Loucy (cell line): Measurements from ENCODE around the gene PLXNA3.

Source experiments
- H2AFZ ChIP-seq: fragments of 200-600 bp; sonication (generic); 2 replicates; pipeline ENCODE4 v1.6.0; 2016; ENCODE audit warnings: antibody characterized with exemption, mild to moderate bottlenecking, low read length, moderate library complexity
- H3F3A ChIP-seq: fragments of 200-600 bp; 2 replicates; pipeline ENCODE4 v1.6.0; 2016; ENCODE audit warnings: antibody characterized with exemption, low read depth, mild to moderate bottlenecking
- H3K27me3 ChIP-seq: fragments of 200-600 bp; sonication (generic); 2 replicates; pipeline ENCODE4 v1.6.1; 2014; ENCODE audit warnings: low read length, mild to moderate bottlenecking; ENCODE audit not compliant: insufficient read depth, poor library complexity, severe bottlenecking
- H3K36me3 ChIP-seq: fragments of 200-600 bp; sonication (generic); 2 replicates; pipeline ENCODE4 v1.6.1; 2016; ENCODE audit warnings: low read length; ENCODE audit not compliant: insufficient read depth
- H3K4me1 ChIP-seq: fragments of 200-600 bp; sonication (generic); 2 replicates; pipeline ENCODE4 v1.5.1; 2014; ENCODE audit warnings: low read length, mild to moderate bottlenecking; ENCODE audit not compliant: insufficient read depth, poor library complexity, severe bottlenecking
- H3K4me2 ChIP-seq: fragments of 200-600 bp; sonication (generic); 2 replicates; pipeline ENCODE4 v1.6.0; 2014; ENCODE audit warnings: antibody characterized with exemption, low read length, low read depth, mild to moderate bottlenecking; ENCODE audit not compliant: poor library complexity, severe bottlenecking
- H3K4me3 ChIP-seq: fragments of 200-600 bp; sonication (generic); 2 replicates; pipeline ENCODE4 v1.5.1; 2014; ENCODE audit warnings: low read length, mild to moderate bottlenecking, mixed read lengths; ENCODE audit not compliant: poor library complexity, severe bottlenecking
- H3K79me2 ChIP-seq: fragments of 200-600 bp; sonication (generic); 2 replicates; pipeline ENCODE4 v1.6.1; 2014; ENCODE audit warnings: low read length; ENCODE audit not compliant: insufficient read depth
- H3K9ac ChIP-seq: fragments of 200-600 bp; sonication (generic); 2 replicates; pipeline ENCODE4 v1.6.0; 2014; ENCODE audit warnings: mild to moderate bottlenecking, low read depth, low read length, moderate library complexity; ENCODE audit not compliant: poor library complexity, severe bottlenecking
- H3K9me2 ChIP-seq: fragments of 200-600 bp; sonication (generic); replicated peaks from 2 replicates; pipeline ENCODE4 v1.6.1; 2016; ENCODE audit warnings: low read depth, low read length, mixed read lengths
- H3K9me3 ChIP-seq: fragments of 200-600 bp; sonication (generic); 2 replicates; pipeline ENCODE4 v1.6.1; 2014; ENCODE audit warnings: mild to moderate bottlenecking, antibody characterized with exemption, low read length, low read depth; ENCODE audit not compliant: insufficient read depth
- H4K20me1 ChIP-seq: fragments of 200-600 bp; sonication (generic); 2 replicates; pipeline ENCODE4 v1.6.0; 2014; ENCODE audit warnings: antibody characterized with exemption, low read length, mild to moderate bottlenecking; ENCODE audit not compliant: insufficient read depth, poor library complexity, severe bottlenecking
- CTCF ChIP-seq: fragments of 200-600 bp; sonication (generic); conservative IDR thresholded peaks from 2 replicates; pipeline ENCODE4 v1.5.1; 2014; ENCODE audit warnings: mild to moderate bottlenecking, antibody characterized with exemption, low read length
- EZH2phosphoT487 ChIP-seq: fragments of 200-600 bp; IDR thresholded peaks from 2 replicates; pipeline ENCODE4 v1.6.1; 2018; ENCODE audit warnings: antibody characterized with exemption, mild to moderate bottlenecking, moderate library complexity, borderline replicate concordance

PLXNA3 gene

GRCh38 chrX:154466036-154466435, 8.0 kb downstream of the PLXNA3 start:
- Histone ChIP-seq H3K4me3 (no peak overlapping the region), H4K20me1 (no peaks in the 10 kb centered on the region), H3K79me2 (no peaks in the 10 kb centered on the region), H3K36me3 (no peaks in the 10 kb centered on the region; the same call in 1 of the 2 replicates), H3K9me3 (no peaks in the 10 kb centered on the region), H3K9me2 (no peaks in the 10 kb centered on the region), H3K27me3 (no peaks in the 10 kb centered on the region), H3K4me1 (no peaks in the 10 kb centered on the region), H3F3A (no peaks in the 10 kb centered on the region), H3K4me2 (no peak overlapping the region), H2AFZ (no peak overlapping the region), H3K9ac (no peak overlapping the region)
- no peak for TF ChIP-seq EZH2phosphoT487

- no peaks in the 10 kb centered on the region for H3K4me1 ChIP-seq
- H2AFZ ChIP-seq, result no peak overlapping the region
- no peaks in the 10 kb centered on the region for H3K79me2 ChIP-seq
- no peaks in the 10 kb centered on the region; the same call in 1 of the 2 replicates for H3K36me3 ChIP-seq
- no peaks in the 10 kb centered on the region for H4K20me1 ChIP-seq
- H3K9me3 ChIP-seq, result no peaks in the 10 kb centered on the region
- no peak overlapping the region for H3K9ac ChIP-seq
- TF ChIP-seq CTCF (no peak), EZH2phosphoT487 (no peak)
- no peak overlapping the region for H3K4me3 ChIP-seq
- no peaks in the 10 kb centered on the region for H3K27me3 ChIP-seq
- H3K9me2 ChIP-seq, result no peaks in the 10 kb centered on the region
- no peaks in the 10 kb centered on the region for H3F3A ChIP-seq
- H3K4me2 ChIP-seq, result no peak overlapping the region
These were observed 8.8 kb downstream of the PLXNA3 start for GRCh38 chrX:154466907-154467306.

- Histone ChIP-seq H3F3A (no peaks in the 10 kb centered on the region), H3K79me2 (no peaks in the 10 kb centered on the region), H3K9ac (no peak overlapping the region), H2AFZ (no peak overlapping the region), H3K9me2 (no peaks in the 10 kb centered on the region), H3K4me3 (no peak overlapping the region), H3K36me3 (no peaks in the 10 kb centered on the region; the same call in 1 of the 2 replicates), H4K20me1 (no peaks in the 10 kb centered on the region), H3K27me3 (no peaks in the 10 kb centered on the region), H3K4me1 (no peaks in the 10 kb centered on the region), H3K9me3 (no peaks in the 10 kb centered on the region), H3K4me2 (no peak overlapping the region)
- no peak for TF ChIP-seq EZH2phosphoT487
- no peak for TF ChIP-seq CTCF
These were observed 9.5 kb downstream of the PLXNA3 start for GRCh38 chrX:154467556-154467955.

GRCh38 chrX:154468217-154468616, 10.1 kb downstream of the PLXNA3 start:
- H2AFZ ChIP-seq, result no peak overlapping the region
- H3K36me3 ChIP-seq, result no peaks in the 10 kb centered on the region; the same call in 1 of the 2 replicates

More at GRCh38 chrX:154468217-154468616, 10.1 kb downstream of the PLXNA3 start:
- Histone ChIP-seq H3K79me2 (no peaks in the 10 kb centered on the region), H3K9ac (no peak overlapping the region), H3K27me3 (no peaks in the 10 kb centered on the region), H3K4me3 (no peak overlapping the region), H3F3A (no peaks in the 10 kb centered on the region), H3K4me1 (no peaks in the 10 kb centered on the region), H3K9me2 (no peaks in the 10 kb centered on the region), H3K9me3 (no peaks in the 10 kb centered on the region), H3K4me2 (no peak overlapping the region), H4K20me1 (no peaks in the 10 kb centered on the region)
- TF ChIP-seq EZH2phosphoT487, result no peak
- TF ChIP-seq CTCF, result no peak
